Astrocyte (in vitro differentiated cells and primary cell): ENCODE results near the gene PTGFR. TPM values are rescaled to one million over a fixed set of nuclear protein-coding genes. Genes with fewer than 3 reads are reported as not detected.

Experiments used
- DNase-seq: peaks from one replicate; pipeline ENCODE4 v3.0.0-alpha.2; 2010; ENCODE audit warnings: low read depth
- FAIRE-seq: peaks from 2 replicates; lab custom pipeline; 2011; peaks lifted over from hg19 to GRCh38; lab: Jason Lieb, UNC
- H2AFZ ChIP-seq: 2 replicates; pipeline ENCODE4 v1.6.0; 2012; ENCODE audit warnings: low read depth, low read length, inconsistent platforms
- H3K27ac ChIP-seq: 2 replicates; pipeline ENCODE4 v1.5.1; 2011; ENCODE audit warnings: low read depth, low read length, inconsistent platforms
- H3K27me3 ChIP-seq: 2 replicates; pipeline ENCODE4 v1.6.0; 2011; ENCODE audit warnings: low read length, inconsistent platforms; ENCODE audit not compliant: insufficient read depth
- H3K36me3 ChIP-seq: 2 replicates; pipeline ENCODE4 v1.5.1; 2011; ENCODE audit warnings: low read length, inconsistent platforms; ENCODE audit not compliant: insufficient read depth
- H3K4me1 ChIP-seq: 2 replicates; pipeline ENCODE4 v1.5.1; 2011; ENCODE audit warnings: low read length, inconsistent platforms; ENCODE audit not compliant: insufficient read depth
- H3K4me2 ChIP-seq: 2 replicates; pipeline ENCODE4 v1.6.0; 2012; ENCODE audit warnings: low read length, inconsistent platforms
- H3K4me3 ChIP-seq: 2 replicates; pipeline ENCODE4 v1.5.1; 2011; ENCODE audit warnings: low read depth, mild to moderate bottlenecking, low read length, inconsistent platforms; ENCODE audit not compliant: insufficient read depth
- H3K79me2 ChIP-seq: 2 replicates; pipeline ENCODE4 v1.6.0; 2012; ENCODE audit warnings: mild to moderate bottlenecking, low read length, inconsistent platforms; ENCODE audit not compliant: insufficient read depth
- H3K9ac ChIP-seq: 2 replicates; pipeline ENCODE4 v1.6.0; 2012; ENCODE audit warnings: mild to moderate bottlenecking, low read length, inconsistent platforms
- H3K9me3 ChIP-seq: 2 replicates; pipeline ENCODE4 v1.5.1; 2012; ENCODE audit warnings: low read depth, mild to moderate bottlenecking, low read length, inconsistent platforms; ENCODE audit not compliant: insufficient read depth
- H4K20me1 ChIP-seq: 2 replicates; pipeline ENCODE4 v1.6.0; 2012; ENCODE audit warnings: low read length, inconsistent platforms; ENCODE audit not compliant: insufficient read depth
- H3K27ac Mint-ChIP-seq: one replicate; pipeline ENCODE4 v1.8.0; 2021; ENCODE audit warnings: mild to moderate bottlenecking, mixed read lengths; ENCODE audit not compliant: unreplicated experiment
- H3K27me3 Mint-ChIP-seq: one replicate; pipeline ENCODE4 v1.8.0; 2021; ENCODE audit warnings: low read depth, mixed read lengths; ENCODE audit not compliant: unreplicated experiment
- H3K36me3 Mint-ChIP-seq: one replicate; pipeline ENCODE4 v1.8.0; 2021; ENCODE audit warnings: low read depth, mixed read lengths; ENCODE audit not compliant: unreplicated experiment
- H3K4me1 Mint-ChIP-seq: one replicate; pipeline ENCODE4 v1.8.0; 2021; ENCODE audit warnings: low read depth, mixed read lengths; ENCODE audit not compliant: unreplicated experiment
- H3K4me3 Mint-ChIP-seq: one replicate; pipeline ENCODE4 v1.8.0; 2021; ENCODE audit warnings: mild to moderate bottlenecking, moderate library complexity, mixed read lengths; ENCODE audit not compliant: unreplicated experiment
- H3K9me3 Mint-ChIP-seq: one replicate; pipeline ENCODE4 v1.8.0; 2021; ENCODE audit warnings: mild to moderate bottlenecking, mixed read lengths; ENCODE audit not compliant: unreplicated experiment
- EZH2 ChIP-seq: IDR thresholded peaks from 2 replicates; pipeline ENCODE4 v1.6.1; 2012; ENCODE audit warnings: mild to moderate bottlenecking, low read length, inconsistent platforms; ENCODE audit not compliant: insufficient read depth
- total RNA-seq: library from RNA; stranded (reverse); gene quantifications from 2 replicates; pipeline ENCODE4 v1.2.1, GENCODE V29; 2021
- TF ChIP-seq, protein P1 (sequence below): IDR thresholded peaks from 2 replicates; pipeline ENCODE4 v1.5.1; 2011; ENCODE audit warnings: low read depth, mild to moderate bottlenecking, inconsistent platforms, low read length, moderate library complexity; ENCODE audit not compliant: insufficient read depth

The PTGFR gene
- total RNA-seq, 1 donor from 2014 or later: 0.36 TPM

DNA sequence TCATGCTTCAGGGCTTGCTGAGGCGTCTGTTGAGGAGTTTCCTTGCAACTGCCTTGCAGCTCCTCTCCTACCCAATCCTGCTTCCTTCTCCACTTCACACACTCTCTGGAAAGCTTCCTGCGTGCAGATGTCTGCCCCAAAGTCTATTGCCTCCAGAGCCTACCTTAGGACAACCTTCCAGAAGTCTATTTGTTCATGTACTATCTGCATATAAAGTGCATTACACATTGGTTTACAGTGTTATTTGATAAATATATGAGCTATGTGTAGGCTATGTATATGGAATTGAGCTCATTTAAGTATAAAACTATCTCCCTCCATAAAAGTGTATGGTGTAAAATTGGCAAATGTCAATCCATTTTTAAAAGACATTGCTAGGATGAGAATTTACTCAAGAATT lies 9.8 kb downstream of the PTGFR start:
- Mint-ChIP-seq H3K27ac (no peak overlapping the region), H3K27me3 (peaks cover 4% of the 10 kb centered on the region), H3K4me3 (no peak overlapping the region), H3K9me3 (no peaks in the 10 kb centered on the region), H3K36me3 (no peaks in the 10 kb centered on the region), H3K4me1 (no peaks in the 10 kb centered on the region)
- Histone ChIP-seq H2AFZ (no peak overlapping the region), H3K27me3 (no peaks in the 10 kb centered on the region), H4K20me1 (no peaks in the 10 kb centered on the region), H3K4me3 (no peak overlapping the region), H3K27ac (no peak overlapping the region), H3K79me2 (no peaks in the 10 kb centered on the region), H3K4me1 (no peaks in the 10 kb centered on the region), H3K9me3 (no peaks in the 10 kb centered on the region), H3K9ac (no peak overlapping the region), H3K4me2 (no peak overlapping the region), H3K36me3 (no peaks in the 10 kb centered on the region)
- no peak for TF ChIP-seq EZH2
- TF ChIP-seq, protein P1, sequence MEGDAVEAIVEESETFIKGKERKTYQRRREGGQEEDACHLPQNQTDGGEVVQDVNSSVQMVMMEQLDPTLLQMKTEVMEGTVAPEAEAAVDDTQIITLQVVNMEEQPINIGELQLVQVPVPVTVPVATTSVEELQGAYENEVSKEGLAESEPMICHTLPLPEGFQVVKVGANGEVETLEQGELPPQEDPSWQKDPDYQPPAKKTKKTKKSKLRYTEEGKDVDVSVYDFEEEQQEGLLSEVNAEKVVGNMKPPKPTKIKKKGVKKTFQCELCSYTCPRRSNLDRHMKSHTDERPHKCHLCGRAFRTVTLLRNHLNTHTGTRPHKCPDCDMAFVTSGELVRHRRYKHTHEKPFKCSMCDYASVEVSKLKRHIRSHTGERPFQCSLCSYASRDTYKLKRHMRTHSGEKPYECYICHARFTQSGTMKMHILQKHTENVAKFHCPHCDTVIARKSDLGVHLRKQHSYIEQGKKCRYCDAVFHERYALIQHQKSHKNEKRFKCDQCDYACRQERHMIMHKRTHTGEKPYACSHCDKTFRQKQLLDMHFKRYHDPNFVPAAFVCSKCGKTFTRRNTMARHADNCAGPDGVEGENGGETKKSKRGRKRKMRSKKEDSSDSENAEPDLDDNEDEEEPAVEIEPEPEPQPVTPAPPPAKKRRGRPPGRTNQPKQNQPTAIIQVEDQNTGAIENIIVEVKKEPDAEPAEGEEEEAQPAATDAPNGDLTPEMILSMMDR: no peak
- FAIRE-seq (no peak), DNase-seq (no peak)

DNA sequence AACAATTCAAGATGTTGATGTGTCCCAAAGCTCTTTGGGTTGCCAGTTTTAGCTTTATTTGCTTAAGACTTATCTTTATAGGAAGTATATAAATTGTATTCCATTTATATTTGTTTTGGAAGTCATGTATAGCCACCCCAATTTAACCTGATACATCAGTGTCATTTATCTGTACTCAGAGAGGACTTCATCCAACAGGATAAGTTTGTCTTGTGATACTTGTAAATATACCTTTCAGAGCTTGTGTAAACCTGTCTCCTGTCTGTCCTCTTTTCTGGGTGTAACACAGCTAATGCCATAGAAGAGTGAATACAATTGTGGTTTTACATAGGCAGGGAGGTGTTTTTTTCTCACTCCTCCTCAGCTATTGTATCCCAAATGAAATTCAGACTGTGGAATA lies 10.4 kb downstream of the PTGFR start:
- H3K9me3 ChIP-seq: no peaks in the 10 kb centered on the region
- H3K27ac ChIP-seq: no peak overlapping the region
- H3K36me3 ChIP-seq: no peaks in the 10 kb centered on the region
- H3K79me2 ChIP-seq: no peaks in the 10 kb centered on the region
- H3K4me2 ChIP-seq: no peak overlapping the region
- H2AFZ ChIP-seq: no peak overlapping the region
- no peak overlapping the region for H3K9ac ChIP-seq
- Mint-ChIP-seq H3K36me3 (no peaks in the 10 kb centered on the region), H3K4me1 (no peaks in the 10 kb centered on the region), H3K27me3 (peaks cover 4% of the 10 kb centered on the region), H3K27ac (no peak overlapping the region), H3K9me3 (no peaks in the 10 kb centered on the region), H3K4me3 (no peak overlapping the region)
- TF ChIP-seq EZH2: no peak
- TF ChIP-seq, protein P1: no peak
- no peak for FAIRE-seq
- no peak for DNase-seq
- no peaks in the 10 kb centered on the region for H3K27me3 ChIP-seq
- no peaks in the 10 kb centered on the region for H4K20me1 ChIP-seq
- no peak overlapping the region for H3K4me3 ChIP-seq
- no peaks in the 10 kb centered on the region for H3K4me1 ChIP-seq

DNA sequence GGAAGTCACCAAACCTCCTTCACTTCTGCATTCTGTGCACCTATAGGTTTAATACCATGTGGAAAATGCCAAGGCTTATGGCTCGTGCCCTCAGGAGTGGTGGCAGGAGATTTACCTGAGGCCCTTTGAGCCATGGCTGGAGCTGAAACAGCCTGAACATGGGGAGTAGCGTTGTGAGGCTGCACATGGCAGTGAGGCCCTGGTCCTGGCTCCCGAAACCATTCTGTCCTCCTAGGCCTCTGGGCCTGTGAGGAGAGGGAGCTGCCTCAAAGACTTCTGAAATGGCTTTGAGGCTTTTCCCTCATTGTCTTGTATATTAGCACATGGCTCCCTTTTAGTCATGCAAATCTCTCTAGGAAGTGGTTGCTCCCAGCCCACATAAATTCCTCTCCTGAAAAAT lies 20.6 kb downstream of the PTGFR start:
- Histone ChIP-seq H3K27me3 (no peaks in the 10 kb centered on the region), H3K27ac (no peak overlapping the region), H3K9me3 (peaks cover 7% of the 10 kb centered on the region), H3K9ac (no peak overlapping the region), H3K4me3 (no peak overlapping the region), H3K4me1 (no peaks in the 10 kb centered on the region), H4K20me1 (no peaks in the 10 kb centered on the region), H3K36me3 (no peaks in the 10 kb centered on the region), H2AFZ (no peak overlapping the region), H3K79me2 (no peaks in the 10 kb centered on the region), H3K4me2 (no peak overlapping the region)
- H3K4me3 Mint-ChIP-seq: no peak overlapping the region
- no peaks in the 10 kb centered on the region for H3K4me1 Mint-ChIP-seq
- H3K9me3 Mint-ChIP-seq: peaks cover 32% of the 10 kb centered on the region
- DNase-seq (no peak), FAIRE-seq (no peak)
- peaks cover 3% of the 10 kb centered on the region for H3K36me3 Mint-ChIP-seq
- H3K27ac Mint-ChIP-seq: no peak overlapping the region
- H3K27me3 Mint-ChIP-seq: no peaks in the 10 kb centered on the region
- TF ChIP-seq, protein P1: no peak
- no peak for TF ChIP-seq EZH2
